Gastrocnemius medialis (tissue), 4 donors: ENCODE results near the gene DHRS3. TPM values are rescaled to one million over a fixed set of nuclear protein-coding genes. Genes with fewer than 3 reads are reported as not detected.
A peak's percentile ranks its signal among the peaks of the same experiment; 100 is the strongest.

Experiments
- ATAC-seq, 2 donors: fragments of 150-250 bp; one replicate each; pipeline ENCODE4 v1.9.1; 2016
- DNase-seq, 2 donors: peaks; one replicate each; pipeline ENCODE4 v3.0.0-alpha.2; 2019
- H3K27ac ChIP-seq, 4 donors: fragments of 200-600 bp; sonication (generic); 1 replicate in 1 of 4; 2 replicates in 3 of 4; pipeline ENCODE4 v1.5.1; 2016 to 2018; ENCODE audit warnings: mild to moderate bottlenecking in 2 of 4, moderate library complexity in 1 of 4
- H3K27me3 ChIP-seq, 3 donors: fragments of 200-600 bp; sonication (generic) in 2 of 3; 1 replicate in 1 of 3; 2 replicates in 2 of 3; pipeline versions ENCODE4 v1.5.1 to v1.6.0; 2016 to 2019; ENCODE audit warnings: mild to moderate bottlenecking in 1 of 3, moderate library complexity in 1 of 3
- H3K36me3 ChIP-seq, 2 donors: fragments of 200-600 bp; sonication (generic) in 1 of 2; one replicate each; pipeline ENCODE4 v1.5.1; 2017 to 2018
- H3K4me1 ChIP-seq, 2 donors: fragments of 200-600 bp; sonication (generic) in 1 of 2; one replicate each; pipeline ENCODE4 v1.5.1; 2016 to 2017; ENCODE audit warnings: mild to moderate bottlenecking in 2 of 2
- H3K4me3 ChIP-seq, 4 donors: fragments of 200-600 bp; sonication (generic) in 3 of 4; 1 replicate in 1 of 4; 2 replicates in 3 of 4; pipeline ENCODE4 v1.5.1; 2016 to 2019; ENCODE audit warnings: mild to moderate bottlenecking in 2 of 4
- H3K9me3 ChIP-seq, 3 donors: fragments of 200-600 bp; sonication (generic) in 2 of 3; 1 replicate in 1 of 3; 2 replicates in 2 of 3; pipeline ENCODE4 v1.5.1; 2016 to 2019
- POLR2A ChIP-seq, 2 donors: fragments of 450-650 bp; IDR thresholded peaks; one replicate each; pipeline ENCODE4 v1.6.1; 2017; ENCODE audit warnings: antibody characterized with exemption in 2 of 2, mild to moderate bottlenecking in 2 of 2, moderate library complexity in 2 of 2
- in situ Hi-C, 4 donors: fragments of 200-750 bp; cut with MboI; loops; one replicate each; pipeline versions ENCODE4 v1.15.0 to v1.8.0; 2017; ENCODE audit warnings: low sequenced_read_pairs in 4 of 4
- intact Hi-C: fragments of 100-400 bp; cut with DNase I; formaldehyde crosslinking; loops from one replicate; pipeline ENCODE4 v1.15.1; 2023; ENCODE audit warnings: low total_unique reads
- total RNA-seq, 4 donors: library from RNA; depleted of rRNA; stranded (reverse); fragments of >200 nt; gene quantifications; one replicate each; pipeline versions ENCODE4 v1.1.0 to v1.2.3, GENCODE V29; 2016
- TF ChIP-seq, protein P1 (sequence below), 5 experiments: fragments of 450-650 bp in 3 of 5; fragments of 200-600 bp in 2 of 5; sonication (generic) in 2 of 5; IDR thresholded peaks in 4 of 5; conservative IDR thresholded peaks in 1 of 5; 1 replicate in 4 of 5; 2 replicates in 1 of 5; pipeline ENCODE4 v1.5.1; 2016 to 2019; ENCODE audit warnings: antibody characterized with exemption in 5 of 5, mild to moderate bottlenecking in 3 of 5, moderate library complexity in 3 of 5

Gene DHRS3
- total RNA-seq, 4 donors from 2014 or later = 28.5 to 108 (median 67.0) TPM

DNA sequence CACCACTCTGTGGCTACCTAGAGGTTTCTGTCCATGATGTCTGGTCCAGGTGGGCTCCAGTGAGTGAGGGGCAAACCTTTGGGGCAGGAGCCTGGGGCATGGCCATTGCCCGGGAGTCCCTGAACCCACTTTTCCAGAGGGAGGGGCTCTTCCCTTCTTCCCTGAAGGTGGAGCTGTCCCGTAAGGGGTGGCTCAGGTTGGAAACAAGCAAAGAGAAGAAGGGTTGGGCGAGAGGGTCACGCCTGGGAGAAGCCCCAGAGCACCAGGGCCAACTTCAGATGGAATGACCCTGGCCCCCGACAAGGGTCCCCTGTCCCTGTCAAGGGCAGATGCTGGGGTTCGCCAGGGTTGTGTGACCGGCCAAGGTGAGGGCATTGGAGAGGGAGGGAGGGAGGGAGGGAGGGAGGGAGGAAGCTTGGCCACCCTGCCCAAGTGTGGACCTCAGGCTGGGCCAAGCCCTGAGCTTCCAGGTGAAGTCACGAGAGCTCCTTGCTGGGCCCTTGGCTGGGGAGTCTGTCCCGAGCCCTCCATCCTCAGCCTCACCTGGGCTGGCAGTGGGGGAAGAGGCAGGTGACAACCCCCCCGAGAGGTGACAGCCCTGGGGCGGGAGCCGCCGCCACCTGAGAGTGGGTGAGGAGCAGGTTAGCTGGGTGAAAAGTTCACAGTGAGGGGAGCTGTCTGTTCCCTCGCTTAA is 69.6 kb downstream of the DHRS3 start:
- TF ChIP-seq, protein P1, sequence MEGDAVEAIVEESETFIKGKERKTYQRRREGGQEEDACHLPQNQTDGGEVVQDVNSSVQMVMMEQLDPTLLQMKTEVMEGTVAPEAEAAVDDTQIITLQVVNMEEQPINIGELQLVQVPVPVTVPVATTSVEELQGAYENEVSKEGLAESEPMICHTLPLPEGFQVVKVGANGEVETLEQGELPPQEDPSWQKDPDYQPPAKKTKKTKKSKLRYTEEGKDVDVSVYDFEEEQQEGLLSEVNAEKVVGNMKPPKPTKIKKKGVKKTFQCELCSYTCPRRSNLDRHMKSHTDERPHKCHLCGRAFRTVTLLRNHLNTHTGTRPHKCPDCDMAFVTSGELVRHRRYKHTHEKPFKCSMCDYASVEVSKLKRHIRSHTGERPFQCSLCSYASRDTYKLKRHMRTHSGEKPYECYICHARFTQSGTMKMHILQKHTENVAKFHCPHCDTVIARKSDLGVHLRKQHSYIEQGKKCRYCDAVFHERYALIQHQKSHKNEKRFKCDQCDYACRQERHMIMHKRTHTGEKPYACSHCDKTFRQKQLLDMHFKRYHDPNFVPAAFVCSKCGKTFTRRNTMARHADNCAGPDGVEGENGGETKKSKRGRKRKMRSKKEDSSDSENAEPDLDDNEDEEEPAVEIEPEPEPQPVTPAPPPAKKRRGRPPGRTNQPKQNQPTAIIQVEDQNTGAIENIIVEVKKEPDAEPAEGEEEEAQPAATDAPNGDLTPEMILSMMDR (IDR thresholded peaks at IDR 0.05 in 4 of 5, conservative IDR thresholded peaks at IDR 0.05 in 1 of 5) = no peak
- TF ChIP-seq POLR2A (IDR thresholded peaks at IDR 0.05) = no peak
- intact Hi-C loops (no loop called here), in situ Hi-C loops (loop anchor here in 1 of 4 donors (10.0 kb wide), 1 partner anchor 46 kb away; no protein-coding TSS in a partner anchor)
- Histone ChIP-seq H3K27ac (peak overlapping the region; percentile 76 to 88 (median 86)), H3K27me3 (no peaks in the 10 kb centered on the region), H3K9me3 (no peaks in the 10 kb centered on the region), H3K4me3 (no peak overlapping the region), H3K36me3 (no peaks in the 10 kb centered on the region), H3K4me1 (peaks cover 44 to 49% of the 10 kb centered on the region in 2 donors)
- no peak for ATAC-seq
- DNase-seq = peak in 1 of 2 donors; percentile 16

DNA sequence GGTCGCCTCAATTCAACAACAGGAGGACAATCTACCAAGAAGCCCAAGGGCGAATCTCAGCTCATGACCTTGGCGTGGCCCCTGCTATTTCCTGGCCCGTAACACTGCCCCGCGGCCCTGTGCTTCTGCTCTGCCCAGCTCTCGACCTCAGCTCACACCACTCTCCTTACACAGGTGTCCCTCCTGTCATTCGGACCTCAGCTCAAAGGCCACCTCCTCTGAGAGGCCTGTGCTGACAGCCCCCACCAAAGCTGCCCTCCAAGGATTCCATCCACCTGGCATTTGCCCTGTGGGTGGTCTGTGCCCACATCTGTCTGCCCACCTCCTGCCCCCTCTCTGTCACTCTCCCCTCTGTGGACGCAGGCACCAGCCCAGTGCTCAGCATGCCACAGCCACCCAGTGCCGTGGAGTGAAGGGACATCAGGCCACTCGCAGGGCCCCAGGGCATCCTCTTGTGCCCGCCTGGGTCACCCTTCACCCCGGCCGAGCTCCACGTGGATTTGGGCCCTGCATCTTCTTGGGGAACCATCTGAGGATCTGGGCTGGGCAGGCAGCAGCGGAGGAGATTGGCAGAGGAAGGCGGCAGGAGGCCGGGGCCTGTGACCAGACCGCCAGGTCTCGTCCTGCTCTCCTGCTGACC is 70.3 kb downstream of the DHRS3 start:
- TF ChIP-seq, protein P1 (IDR thresholded peaks at IDR 0.05 in 4 of 5, conservative IDR thresholded peaks at IDR 0.05 in 1 of 5) = no peak
- TF ChIP-seq POLR2A (IDR thresholded peaks at IDR 0.05) = no peak
- Histone ChIP-seq H3K4me1 (peaks cover 40 to 42% of the 10 kb centered on the region in 2 donors), H3K27me3 (no peaks in the 10 kb centered on the region), H3K36me3 (no peaks in the 10 kb centered on the region), H3K9me3 (no peaks in the 10 kb centered on the region), H3K27ac (peak overlapping the region; percentile 76 to 88 (median 86)), H3K4me3 (no peak overlapping the region)
- intact Hi-C loops = no loop called here
- no peak for ATAC-seq
- in situ Hi-C loops = loop anchor here in 1 of 4 donors (10.0 kb wide), 1 partner anchor 47 kb away; no protein-coding TSS in a partner anchor
- DNase-seq = peak in 1 of 2 donors; percentile 18

DNA sequence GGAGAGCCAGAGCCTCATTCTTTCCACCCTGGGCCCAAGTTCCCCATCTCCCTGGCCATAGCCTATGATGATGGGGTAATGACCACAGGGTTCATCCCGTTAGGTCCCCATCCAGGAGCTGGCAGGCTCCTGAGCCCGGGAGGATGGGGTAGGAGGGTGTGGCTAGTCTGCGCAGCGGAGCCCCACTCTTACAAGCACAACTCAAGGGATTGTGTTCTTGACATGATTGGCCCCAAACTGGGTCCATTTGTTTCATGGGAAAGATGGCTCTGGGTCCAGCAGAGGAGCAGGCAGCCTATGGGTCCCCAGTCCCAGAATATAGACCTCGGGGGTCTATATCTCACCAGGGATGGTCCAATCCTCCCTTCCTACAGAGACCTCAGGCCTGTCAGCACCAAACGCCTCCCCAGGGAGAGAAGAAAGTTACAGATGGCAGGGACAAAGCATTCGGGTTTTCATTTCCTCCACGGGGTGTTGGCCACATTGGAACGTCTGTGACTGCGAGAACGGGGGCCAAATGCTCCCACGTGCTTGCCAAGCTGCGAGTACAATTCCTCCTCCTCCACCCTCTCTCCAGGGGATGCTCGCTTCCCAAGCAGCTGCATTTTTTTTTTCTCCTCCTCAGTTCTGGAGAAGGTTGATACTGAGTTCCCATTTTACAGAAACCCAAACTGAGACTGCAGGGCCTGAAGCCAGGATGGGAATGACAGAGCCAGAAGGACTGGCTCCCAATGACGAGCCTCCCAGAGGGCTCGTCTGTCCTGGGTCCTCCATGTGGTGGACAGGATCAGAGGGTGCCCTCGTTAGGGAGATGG is 71.0 kb downstream of the DHRS3 start:
- ATAC-seq (peak; percentile 18 to 20), DNase-seq (peak in 1 of 2 donors; percentile 73)
- Histone ChIP-seq H3K4me1 (peaks cover 36 to 37% of the 10 kb centered on the region in 2 donors), H3K36me3 (no peaks in the 10 kb centered on the region), H3K9me3 (no peaks in the 10 kb centered on the region), H3K27me3 (no peaks in the 10 kb centered on the region), H3K4me3 (no peak overlapping the region), H3K27ac (peak overlapping the region; percentile 76 to 88 (median 86))
- intact Hi-C loops (no loop called here), in situ Hi-C loops (loop anchor here in 1 of 4 donors (10.0 kb wide), 1 partner anchor 48 kb away; no protein-coding TSS in a partner anchor)
- TF ChIP-seq, protein P1 (IDR thresholded peaks at IDR 0.05 in 4 of 5, conservative IDR thresholded peaks at IDR 0.05 in 1 of 5) = no peak
- no peak for TF ChIP-seq POLR2A (IDR thresholded peaks at IDR 0.05)

DNA sequence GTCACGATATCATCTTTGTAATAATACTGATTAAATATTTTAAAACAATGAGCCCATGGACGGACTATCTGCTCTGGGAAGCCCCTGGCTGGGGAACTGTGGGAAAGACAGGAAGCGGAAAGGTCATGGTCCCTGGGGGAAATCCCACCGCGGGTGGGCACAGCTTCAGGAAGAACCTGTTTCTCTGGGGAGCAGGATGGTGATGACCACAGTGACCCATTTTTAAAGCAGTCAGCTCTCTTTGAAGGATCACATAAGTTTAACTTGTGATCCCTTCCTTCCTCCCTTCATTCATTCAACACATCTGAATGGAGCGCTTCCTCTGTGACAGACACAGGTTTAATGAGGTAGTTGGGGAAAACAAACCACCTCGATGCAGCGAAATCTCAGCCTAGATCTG is 73.0 kb downstream of the DHRS3 start:
- no peaks in the 10 kb centered on the region for H3K9me3 ChIP-seq
- H3K4me1 ChIP-seq = peaks cover 44 to 49% of the 10 kb centered on the region in 2 donors
- no peaks in the 10 kb centered on the region for H3K36me3 ChIP-seq
- TF ChIP-seq POLR2A (IDR thresholded peaks at IDR 0.05) = no peak
- TF ChIP-seq, protein P1 (IDR thresholded peaks at IDR 0.05 in 4 of 5, conservative IDR thresholded peaks at IDR 0.05 in 1 of 5) = no peak
- no peak overlapping the region for H3K27ac ChIP-seq
- ATAC-seq (no peak), DNase-seq (no peak)
- no peaks in the 10 kb centered on the region for H3K27me3 ChIP-seq
- no peak overlapping the region for H3K4me3 ChIP-seq
- in situ Hi-C loops = loop anchor here in 1 of 4 donors (10.0 kb wide), 1 partner anchor 50 kb away; no protein-coding TSS in a partner anchor
- intact Hi-C loops = loop anchor here (5.0 kb wide), 1 partner anchor 93 kb away; no protein-coding TSS in a partner anchor
